Skeletal muscle satellite cell (primary cell): Measurements from ENCODE around the gene BCL2L2. TPM values are rescaled to one million over a fixed set of nuclear protein-coding genes. Genes with fewer than 3 reads are reported as not detected.

Experiments used
- H3K27me3 ChIP-seq: 2 replicates; pipeline ENCODE4 v1.7.0; 2013; ENCODE audit warnings: low read length; ENCODE audit not compliant: control insufficient read depth, insufficient read depth
- H3K36me3 ChIP-seq: 2 replicates; pipeline ENCODE4 v1.7.0; 2013; ENCODE audit warnings: mild to moderate bottlenecking, control low read depth, low read length; ENCODE audit not compliant: insufficient read depth
- H3K4me1 ChIP-seq: 2 replicates; pipeline ENCODE4 v1.7.0; 2013; ENCODE audit warnings: low read length; ENCODE audit not compliant: control insufficient read depth, insufficient read depth
- H3K4me2 ChIP-seq: 2 replicates; pipeline ENCODE4 v1.7.0; 2013; ENCODE audit warnings: mild to moderate bottlenecking, low read length
- H3K4me3 ChIP-seq: 2 replicates; pipeline ENCODE4 v1.7.0; 2013; ENCODE audit warnings: low read length
- H3K9ac ChIP-seq: 2 replicates; pipeline ENCODE4 v1.7.0; 2013; ENCODE audit warnings: mild to moderate bottlenecking, low read depth, low read length, moderate library complexity
- H3K9me3 ChIP-seq: replicated peaks from 2 replicates; pipeline ENCODE4 v1.7.0; 2013; ENCODE audit warnings: mild to moderate bottlenecking, control low read depth, low read length
- small RNA-seq: library from RNA; depleted of rRNA; stranded (forward); fragments of <200 nt; gene quantifications from one replicate; pipeline ENCODE3, GENCODE V24; 2012

BCL2L2 gene

GRCh38 chr14:23361320-23361719 is 54.7 kb downstream of the BCL2L2 start:
- no peaks in the 10 kb centered on the region for H3K4me1 ChIP-seq
- no peaks in the 10 kb centered on the region for H3K36me3 ChIP-seq
- no peak overlapping the region for H3K9ac ChIP-seq
- H3K27me3 ChIP-seq, result peaks cover 43% of the 10 kb centered on the region
- no peaks in the 10 kb centered on the region for H3K9me3 ChIP-seq
- no peak overlapping the region for H3K4me2 ChIP-seq
- H3K4me3 ChIP-seq, result no peak overlapping the region

Small RNA genes within 50 kb of the gene (small RNA-seq; reads per million reads assigned to genes)
- gene RNU6-1046P, result not detected
